Calu3 (cell line): ENCODE results near the gene ODF2. TPM values are rescaled to one million over a fixed set of nuclear protein-coding genes. Genes with fewer than 3 reads are reported as not detected.

Experiments used
- BruUV-seq: library from RNA; stranded (reverse); fragments of 400-500 nt; replicated peaks from 2 replicates; lab custom pipeline; 2021; lab: Mats Ljungman, UMichigan
- CTCF ChIA-PET: fragments of 300-600 bp; sonication (Branson Sonifier 250); formaldehyde crosslinking; loops from one replicate; lab custom pipeline; 2022; ENCODE audit warnings: antibody characterized with exemption; lab: Charles Lee
- DNase-seq: peaks from one replicate; pipeline ENCODE4 v3.0.0; 2022
- H3K27ac Mint-ChIP-seq: one replicate; pipeline ENCODE4 v1.8.0; 2022; ENCODE audit warnings: mixed read lengths; ENCODE audit not compliant: unreplicated experiment
- H3K27me3 Mint-ChIP-seq: one replicate; pipeline ENCODE4 v1.8.0; 2022; ENCODE audit warnings: mixed read lengths; ENCODE audit not compliant: unreplicated experiment
- H3K36me3 Mint-ChIP-seq: one replicate; pipeline ENCODE4 v1.8.0; 2022; ENCODE audit warnings: mild to moderate bottlenecking, moderate library complexity, mixed read lengths; ENCODE audit not compliant: insufficient read depth, unreplicated experiment
- H3K4me1 Mint-ChIP-seq: one replicate; pipeline ENCODE4 v1.8.0; 2022; ENCODE audit warnings: mild to moderate bottlenecking, low read depth, mixed read lengths; ENCODE audit not compliant: unreplicated experiment
- H3K4me3 Mint-ChIP-seq: one replicate; pipeline ENCODE4 v1.8.0; 2022; ENCODE audit warnings: mild to moderate bottlenecking, low read depth, moderate library complexity, mixed read lengths; ENCODE audit not compliant: unreplicated experiment
- H3K9me3 Mint-ChIP-seq: one replicate; pipeline ENCODE4 v1.8.0; 2022; ENCODE audit warnings: low read depth, mixed read lengths; ENCODE audit not compliant: unreplicated experiment
- CTCF ChIP-seq: fragments of 200-600 bp; IDR thresholded peaks from one replicate; pipeline ENCODE4 v1.8.0; 2022; ENCODE audit warnings: antibody characterized with exemption; ENCODE audit not compliant: unreplicated experiment
- intact Hi-C: fragments of 100-400 bp; cut with micrococcal nuclease; formaldehyde crosslinking; loops from one replicate; pipeline ENCODE4 v1.10.0; 2022; ENCODE audit not compliant: unreplicated experiment
- total RNA-seq: library from RNA; stranded (reverse); gene quantifications from 2 replicates; pipeline ENCODE4 v1.2.3, GENCODE V29; 2022

ODF2 gene
- total RNA-seq, 1 experiment from 2014 or later = 33.6 TPM

- Mint-ChIP-seq H3K4me3 (no peak overlapping the region), H3K4me1 (no peaks in the 10 kb centered on the region), H3K36me3 (no peaks in the 10 kb centered on the region), H3K27me3 (no peaks in the 10 kb centered on the region), H3K27ac (no peak overlapping the region), H3K9me3 (no peaks in the 10 kb centered on the region)
- CTCF ChIA-PET = interaction anchor here (1.4 kb wide), 1 partner anchor 9 kb away, joined by 3 read pairs; no protein-coding TSS in a partner anchor
- no peak for DNase-seq
- TF ChIP-seq CTCF = no peak
- BruUV-seq = no TSS peak
- intact Hi-C loops = loop anchor here (10.0 kb wide), 1 partner anchor 245 kb away; no protein-coding TSS in a partner anchor
These were observed 94.4 kb downstream of the ODF2 start for GRCh38 chr9:128550226-128550625.

Other genes with a start within 250 kb of the ODF2 start
- 69.6 and 77.2 TPM in 2 replicates for gene GOLGA2, start 180.0 kb upstream of the ODF2 start, total RNA-seq
- 9.6 and 9.7 TPM in 2 replicates for gene SWI5, start 179.7 kb upstream of the ODF2 start, total RNA-seq
- gene TRUB2, start 133.6 kb upstream of the ODF2 start, total RNA-seq = 22.5 and 25.9 TPM in 2 replicates
- 34.0 and 37.3 TPM in 2 replicates for gene COQ4, start 133.2 kb upstream of the ODF2 start, total RNA-seq
- gene SLC27A4, start 115.5 kb upstream of the ODF2 start, total RNA-seq = 13.8 and 15.3 TPM in 2 replicates
- gene URM1, start 84.6 kb upstream of the ODF2 start, total RNA-seq = 38.6 and 40.2 TPM in 2 replicates
- gene CERCAM, start 35.1 kb upstream of the ODF2 start, total RNA-seq = 11.5 and 14.5 TPM in 2 replicates
- 23.9 and 24.8 TPM in 2 replicates for gene GLE1, start 48.7 kb downstream of the ODF2 start, total RNA-seq
- gene SPTAN1, start 96.6 kb downstream of the ODF2 start, total RNA-seq = 332 and 344 TPM in 2 replicates
- 52.4 and 53.2 TPM in 2 replicates for gene DYNC2I2, start 200.8 kb downstream of the ODF2 start, total RNA-seq
- 321 and 367 TPM in 2 replicates for gene SET, start 233.2 kb downstream of the ODF2 start, total RNA-seq
- gene PKN3, start 246.5 kb downstream of the ODF2 start, total RNA-seq = 6.8 and 7.7 TPM in 2 replicates